ENCODE data around the gene ELK4.

- peak; percentile 94 for TF ChIP-seq CTCF (conservative IDR thresholded peaks at IDR 0.05; ENCODE audit: low read length)
- no peak for TF ChIP-seq EZH2phosphoT487 (IDR thresholded peaks at IDR 0.05; ENCODE audit: borderline replicate concordance)
These were observed 40.1 kb downstream of the ELK4 start for GRCh38 chr1:205591522-205592351.
